SK-N-DZ (cell line): ENCODE results near the gene CAPNS2.
"Not testable (repeated sequence)": the region's sequence is repeated elsewhere in the genome, so short reads cannot be mapped to it uniquely, and the experiment has no call there.

Experiments used
- DNase-seq: peaks from one replicate; pipeline ENCODE4 v3.0.0-alpha.2; 2015; ENCODE audit warnings: low spot score

Gene CAPNS2

DNA sequence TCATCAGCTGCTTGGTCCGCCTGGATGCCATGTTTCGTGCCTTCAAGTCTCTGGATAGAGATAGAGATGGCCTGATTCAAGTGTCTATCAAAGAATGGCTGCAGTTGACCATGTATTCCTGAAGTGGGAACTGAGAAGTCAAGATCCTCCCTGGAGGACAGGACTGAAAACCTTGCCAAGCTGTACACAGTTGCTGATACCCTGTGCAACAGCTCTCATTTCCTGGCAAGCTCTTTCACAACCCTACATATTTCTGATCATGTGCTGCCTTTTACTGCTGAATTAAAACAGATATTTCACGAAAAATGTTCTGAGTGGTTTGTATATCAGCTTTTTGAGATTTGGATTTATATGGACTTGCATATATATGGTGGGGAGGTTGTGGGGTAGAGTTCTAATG lies 898 bp downstream of the CAPNS2 start:
- no peak for DNase-seq

DNA sequence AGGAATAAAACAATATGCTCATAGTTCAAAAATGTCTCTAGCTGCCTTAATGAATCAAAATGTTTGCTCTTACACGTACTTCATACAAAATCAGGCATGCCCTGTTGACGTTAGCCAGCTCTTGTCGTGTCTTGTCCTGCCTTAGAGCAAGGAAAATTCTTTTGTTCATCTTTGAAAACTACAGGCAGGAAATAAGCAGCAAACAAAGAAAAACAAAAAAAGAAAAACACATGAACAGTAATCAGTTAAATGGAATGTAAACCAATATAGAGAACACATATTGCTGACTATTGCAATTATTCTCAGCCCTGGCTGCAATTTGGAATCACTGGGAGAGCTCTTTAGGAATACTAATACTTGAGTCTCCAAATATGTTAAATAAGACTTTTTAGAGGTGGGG lies 1.7 kb downstream of the CAPNS2 start:
- DNase-seq = peak; percentile 14

DNA sequence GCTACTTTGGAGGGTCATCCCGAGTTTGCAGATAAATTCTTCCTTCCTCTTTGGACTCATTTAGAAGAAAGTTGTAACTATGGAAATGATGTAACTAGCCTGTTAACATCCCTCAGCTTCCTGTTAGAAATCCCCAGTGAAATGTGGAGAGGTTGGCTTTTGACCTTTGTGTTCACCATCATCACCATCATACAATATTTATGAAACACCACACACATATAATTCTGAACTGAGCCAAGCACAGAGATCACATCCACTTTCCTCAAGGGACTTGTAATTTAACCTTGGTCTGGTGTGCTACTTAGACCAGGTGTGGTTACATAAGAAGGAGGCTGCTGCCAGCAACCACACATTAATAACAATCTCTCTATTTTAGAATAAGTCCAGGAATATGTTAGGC lies 2.5 kb downstream of the CAPNS2 start:
- no peak for DNase-seq

DNA sequence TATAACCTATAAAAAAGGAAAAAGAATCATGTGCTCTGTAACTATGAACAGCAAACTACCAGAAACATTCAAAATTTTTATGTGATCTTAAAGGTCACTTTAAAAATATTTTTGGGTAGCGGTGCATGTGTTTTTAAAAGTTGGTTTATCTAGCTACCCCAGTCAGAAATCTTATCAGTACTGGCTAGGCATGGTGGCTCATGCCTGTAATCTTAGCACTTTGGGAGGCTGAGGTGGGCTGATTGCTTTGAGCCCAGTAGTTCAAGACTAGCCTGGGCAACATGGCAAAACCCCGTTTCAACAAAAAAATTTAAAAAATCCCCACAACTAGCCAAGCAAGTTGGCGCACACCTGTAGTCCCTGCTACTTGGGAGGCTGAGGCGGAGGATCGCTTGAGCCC lies 3.7 kb downstream of the CAPNS2 start:
- DNase-seq = no peak

DNA sequence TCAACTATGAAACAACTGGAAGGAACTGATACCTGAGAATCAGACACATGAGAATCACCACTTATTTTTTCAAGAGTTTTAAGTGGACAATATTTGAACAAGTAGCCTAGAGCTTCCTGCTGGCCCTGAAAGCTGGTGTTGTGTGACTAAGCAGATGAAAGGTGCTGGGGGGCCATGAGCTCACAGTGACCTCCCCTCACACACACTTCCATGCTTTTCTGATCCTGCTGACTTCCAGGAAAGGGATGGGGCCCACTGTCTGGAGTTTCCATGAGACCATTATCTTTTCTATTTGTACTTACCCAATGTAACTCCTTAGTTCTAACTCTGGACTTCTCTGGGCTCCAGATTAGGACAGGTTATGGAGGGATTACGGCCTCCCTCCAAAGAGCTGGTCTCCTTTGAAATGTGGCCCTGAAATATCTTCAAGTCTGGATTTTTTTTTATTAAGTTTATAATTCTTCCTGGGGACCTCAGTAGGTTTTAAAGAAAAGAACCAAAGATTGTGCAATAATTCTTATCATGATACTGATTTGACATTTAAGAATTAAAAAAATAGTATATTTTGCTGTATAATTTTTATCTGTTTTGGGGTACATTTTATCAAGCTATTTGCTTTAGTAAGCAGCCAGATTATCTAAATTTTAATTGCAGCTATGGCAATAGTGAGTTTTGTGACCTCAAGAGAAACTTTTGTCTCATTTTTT lies 4.9 kb downstream of the CAPNS2 start:
- DNase-seq = no peak

DNA sequence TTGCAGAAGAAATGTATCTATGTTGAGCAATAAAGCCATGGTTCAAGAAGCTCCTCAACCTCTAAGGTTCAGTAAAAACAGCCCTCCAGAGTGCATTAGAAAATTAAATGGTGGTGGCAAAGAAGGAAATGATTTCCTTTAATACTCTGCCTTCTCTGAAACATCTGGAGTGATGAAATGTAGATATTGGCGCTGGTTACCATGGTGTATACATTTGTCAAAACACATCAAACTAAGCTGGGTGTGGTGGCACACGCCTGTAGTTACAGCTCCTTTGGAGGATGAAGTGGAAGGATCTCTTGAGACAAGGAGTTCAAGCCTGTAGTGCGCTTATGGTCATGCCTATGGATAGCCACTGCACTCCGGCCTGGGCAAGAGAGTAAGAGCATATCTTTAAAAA lies 6.0 kb downstream of the CAPNS2 start:
- no peak for DNase-seq

DNA sequence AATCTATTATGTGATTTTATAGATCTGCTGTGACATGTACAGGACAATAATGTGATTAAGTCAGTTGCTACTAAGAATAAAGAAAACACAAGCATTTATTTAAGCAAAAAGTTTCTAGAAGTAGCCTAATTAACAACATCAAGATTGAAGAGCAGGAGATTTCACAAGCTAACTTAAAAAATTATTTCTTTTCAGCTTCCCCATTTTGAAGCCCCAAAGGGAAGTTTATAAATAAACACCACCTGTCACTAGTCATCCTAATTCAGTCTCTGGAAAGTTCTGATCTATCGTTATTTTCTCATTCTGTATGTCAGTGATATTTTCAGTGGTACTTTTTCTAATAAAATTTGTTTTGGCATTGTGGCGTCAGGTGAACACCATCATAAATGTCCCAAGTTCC lies 8.3 kb downstream of the CAPNS2 start:
- no peak for DNase-seq

DNA sequence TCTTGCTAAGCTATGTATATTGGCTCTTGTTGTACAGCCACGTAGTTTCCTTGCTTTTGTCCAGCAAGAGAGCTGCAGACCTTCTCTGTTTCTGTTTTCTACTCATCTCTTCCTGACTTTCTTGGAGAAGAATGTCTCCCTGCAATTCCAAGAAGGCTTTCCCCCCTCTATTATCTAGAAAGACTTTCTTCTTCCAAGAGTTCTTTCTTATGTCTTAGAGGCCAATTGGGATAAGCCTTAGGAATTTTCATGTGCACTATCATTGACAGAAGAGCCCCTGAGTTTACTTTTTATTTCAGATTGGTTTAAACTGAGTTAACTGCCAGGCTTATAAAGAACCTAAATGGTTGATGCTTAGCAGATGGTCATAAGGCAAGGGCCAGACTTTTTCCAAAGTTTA lies 9.0 kb downstream of the CAPNS2 start:
- DNase-seq = no peak

DNA sequence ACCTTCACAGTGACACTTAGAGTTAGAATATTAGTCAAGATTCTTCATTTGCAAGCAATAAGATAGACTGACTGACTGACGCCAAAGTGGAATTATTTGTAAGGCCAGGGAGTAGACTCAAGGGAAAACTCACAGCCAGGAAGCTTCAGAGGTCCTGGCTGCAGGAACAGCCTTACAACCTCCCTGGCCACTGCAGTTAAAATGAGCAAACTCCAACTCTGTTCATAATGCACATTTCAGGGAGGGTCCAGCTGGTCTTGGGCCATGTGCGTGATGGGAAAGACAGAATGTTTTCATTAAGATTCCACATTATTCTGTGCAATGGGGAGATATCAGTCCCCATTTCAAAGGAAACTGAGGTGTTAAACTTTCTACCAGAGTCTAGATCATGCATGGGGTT lies 9.9 kb downstream of the CAPNS2 start:
- DNase-seq = no peak

DNA sequence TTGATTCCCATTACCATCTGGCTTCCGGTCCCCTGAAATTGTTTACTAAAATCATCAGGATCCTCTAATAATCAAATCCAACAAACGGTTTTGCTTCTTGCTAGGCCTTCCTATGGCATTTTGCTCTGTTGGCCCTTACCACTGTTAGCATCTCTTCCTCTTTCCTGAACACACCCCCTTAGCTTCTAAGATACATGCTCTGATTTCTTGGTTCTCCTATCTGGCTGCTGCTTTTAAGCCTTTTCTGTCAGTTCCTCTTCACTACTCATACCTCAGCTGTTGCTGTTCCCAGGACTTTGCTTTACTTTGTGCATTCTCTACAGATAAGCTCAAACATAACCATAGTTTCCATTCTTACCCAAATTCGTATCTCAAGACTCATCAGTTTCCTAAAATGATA lies 11.4 kb downstream of the CAPNS2 start:
- no peak for DNase-seq

DNA sequence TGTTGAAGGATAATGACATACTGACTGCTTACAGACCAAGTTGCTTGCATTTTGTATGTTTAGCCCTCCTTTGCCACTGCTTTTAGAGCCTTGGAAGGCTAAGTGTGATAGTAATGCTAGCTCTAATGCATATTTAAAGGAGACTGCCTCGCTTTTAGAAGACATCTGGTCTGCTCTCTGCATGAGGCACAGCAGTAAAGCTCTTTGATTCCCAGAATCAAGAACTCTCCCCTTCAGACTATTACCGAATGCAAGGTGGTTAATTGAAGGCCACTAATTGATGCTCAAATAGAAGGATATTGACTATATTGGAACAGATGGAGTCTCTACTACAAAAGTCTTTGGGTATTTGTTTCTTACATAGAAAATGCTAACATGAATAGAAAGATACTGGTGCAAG lies 19.1 kb downstream of the CAPNS2 start:
- no peak for DNase-seq

DNA sequence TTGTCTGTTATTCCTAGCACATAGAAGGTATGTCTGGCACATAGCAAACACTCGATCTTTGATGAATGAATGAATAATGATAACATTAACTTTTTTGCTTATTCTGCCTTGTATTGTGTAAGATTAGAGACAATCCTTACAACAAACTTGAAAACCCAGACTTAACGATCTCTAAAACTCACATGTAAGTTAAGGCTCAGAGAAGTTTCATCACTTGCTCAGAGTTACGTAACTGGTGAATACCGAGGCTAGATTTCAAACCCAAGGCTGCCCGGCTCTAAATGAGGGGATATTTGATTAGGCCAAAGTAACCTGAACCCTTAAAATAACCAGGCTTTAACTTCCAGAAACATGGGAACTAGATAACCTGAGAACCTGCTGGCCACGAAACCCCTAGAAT lies 22.3 kb downstream of the CAPNS2 start:
- DNase-seq = no peak

DNA sequence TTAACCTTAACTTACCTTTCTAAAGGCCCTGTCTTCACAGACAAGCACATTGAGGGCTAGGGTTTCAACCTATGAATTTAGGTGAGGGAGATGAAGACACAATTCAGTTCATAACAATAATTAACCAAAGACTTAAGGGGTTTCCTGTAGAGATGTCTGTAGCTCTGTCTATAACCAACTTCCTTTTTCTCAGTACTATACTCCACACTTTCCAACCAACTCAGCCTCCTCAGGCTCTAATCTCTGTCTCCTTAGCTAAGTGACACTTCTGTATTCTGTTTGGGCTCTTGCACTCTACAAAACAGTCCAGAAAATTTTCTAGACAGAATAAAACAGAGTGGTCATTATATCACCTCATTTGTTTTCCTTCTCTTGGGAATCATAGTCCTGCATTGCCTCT lies 25.8 kb downstream of the CAPNS2 start:
- no peak for DNase-seq

DNA sequence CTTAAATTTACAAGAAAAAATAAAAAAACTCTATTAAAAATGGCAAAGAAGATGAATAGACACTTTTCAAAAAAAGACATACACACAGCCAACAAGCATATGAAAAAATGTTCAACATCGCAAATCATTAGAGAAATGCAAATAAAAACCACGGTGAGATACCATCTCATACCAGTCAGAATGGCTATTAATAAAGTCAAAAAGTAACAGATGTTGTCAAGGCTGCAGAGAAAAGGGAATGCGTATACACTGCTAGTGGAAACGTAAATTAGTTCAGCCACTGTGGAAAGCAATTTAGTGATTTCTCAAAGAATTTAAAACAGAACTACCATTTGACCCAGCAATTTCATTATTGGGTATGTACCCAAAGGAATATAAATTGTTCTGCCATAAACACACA lies 31.4 kb downstream of the CAPNS2 start:
- no peak for DNase-seq

DNA sequence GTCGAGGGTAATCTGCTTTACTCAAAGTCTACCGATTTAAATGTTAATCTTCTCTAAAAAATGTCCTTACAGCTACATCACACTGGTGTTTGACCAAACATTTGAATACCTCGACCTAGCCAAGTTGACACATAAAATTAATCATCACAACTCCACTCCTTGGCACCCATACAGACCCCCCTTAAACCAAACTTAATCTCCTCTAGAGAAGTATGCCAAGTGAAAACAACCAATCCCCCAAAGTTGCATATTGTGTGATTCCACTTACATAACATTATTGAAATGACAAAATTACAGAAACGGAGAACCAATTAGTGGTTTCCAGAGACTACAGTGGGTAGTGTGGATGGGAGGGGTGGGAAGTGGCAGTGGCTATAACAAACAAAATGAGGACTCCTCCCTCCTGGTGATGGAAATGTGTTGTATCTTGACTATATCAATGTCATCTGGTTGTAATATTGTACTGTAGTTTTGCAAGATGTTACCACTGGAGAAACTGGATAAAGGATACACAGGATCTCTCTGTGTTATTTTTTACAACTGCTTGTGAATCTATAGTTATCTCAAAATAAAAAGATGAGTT lies 39.4 kb downstream of the CAPNS2 start:
- peak; percentile 17 for DNase-seq

DNA sequence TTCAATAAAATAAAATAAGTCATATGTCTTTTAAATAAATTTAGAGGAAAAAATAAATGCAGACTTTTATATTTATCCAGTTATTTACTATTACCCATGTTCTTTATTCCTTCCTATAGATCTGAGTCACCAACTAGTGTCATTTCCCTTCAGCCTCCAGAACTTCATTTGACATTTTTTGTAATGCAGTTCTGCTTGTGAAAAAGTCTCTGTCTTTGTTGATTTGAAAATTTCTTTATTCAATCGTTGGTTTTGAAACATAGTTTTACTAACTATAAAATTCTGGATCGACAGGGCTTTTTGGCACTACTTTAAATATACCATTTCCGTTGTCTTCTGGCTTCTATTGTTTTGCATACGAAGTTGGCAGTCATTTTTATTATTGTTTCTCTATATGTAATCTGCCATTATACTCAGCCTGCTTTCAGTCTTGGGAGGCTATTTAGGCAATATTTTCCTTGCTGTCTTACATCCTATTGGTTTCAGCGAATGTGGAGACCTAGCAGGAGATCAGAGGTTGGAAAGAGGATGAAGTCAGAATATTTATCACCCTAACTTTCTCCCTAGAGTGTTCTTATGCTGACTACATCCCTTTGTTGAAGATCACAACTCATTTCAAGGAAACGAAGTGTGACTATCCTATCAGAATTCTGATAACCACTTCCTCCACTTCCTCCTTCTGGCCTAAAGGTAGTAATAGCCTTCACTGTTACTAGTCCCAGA lies 47.3 kb downstream of the CAPNS2 start:
- no peak for DNase-seq

DNA sequence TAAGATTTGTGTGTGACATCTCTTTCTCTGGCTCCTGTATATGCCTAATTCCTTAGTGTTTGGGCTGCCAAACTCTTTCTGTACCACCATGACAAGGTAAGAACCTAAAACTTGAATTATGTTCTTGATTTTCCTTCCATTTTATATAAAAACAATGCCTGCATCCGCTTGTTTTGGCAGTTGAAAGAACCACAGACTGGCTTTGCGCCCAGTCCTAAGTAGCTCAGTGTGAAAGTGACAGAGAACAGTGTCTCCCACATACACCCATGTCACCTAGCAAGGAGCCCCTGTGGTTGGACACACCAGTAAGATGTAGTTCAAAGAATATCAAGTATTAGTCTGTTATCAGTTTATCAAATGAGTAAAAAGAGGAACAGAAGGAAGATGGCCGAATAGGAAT lies 48.6 kb downstream of the CAPNS2 start:
- no peak for DNase-seq

DNA sequence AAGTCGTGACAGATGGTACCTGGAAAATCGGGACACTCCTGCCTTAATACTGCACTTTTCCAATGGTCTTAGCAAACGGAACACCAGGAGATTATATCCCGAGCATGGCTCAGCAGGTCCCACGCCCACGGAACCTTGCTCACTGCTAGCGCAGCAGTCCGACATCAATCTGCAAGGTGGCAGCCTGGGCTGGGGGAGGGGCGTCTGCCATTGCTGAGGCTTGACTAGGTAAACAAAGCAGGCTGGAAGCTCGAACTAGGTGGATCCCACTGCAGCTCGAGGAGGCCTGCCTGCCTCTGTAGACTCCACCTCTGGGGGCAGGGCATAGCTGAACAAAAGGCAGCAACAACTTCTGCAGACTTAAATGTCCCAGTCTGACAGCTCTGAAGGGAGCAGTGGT lies 49.2 kb downstream of the CAPNS2 start:
- not testable (repeated sequence) for DNase-seq
